ENCODE data around the gene ERH.

- TF ChIP-seq POLR2AphosphoS5 (IDR thresholded peaks at IDR 0.05; ENCODE audit: low read depth, low read length): no peak
- TF ChIP-seq TAF1 (IDR thresholded peaks at IDR 0.05; ENCODE audit: low read depth, low read length): no peak
- TF ChIP-seq POLR2A (IDR thresholded peaks at IDR 0.05; ENCODE audit: low read depth, low read length): no peak
Measured at GRCh38 chr14:69428289-69428998, 30.3 kb upstream of the ERH start.
